Measurements from ENCODE around the gene SLC36A1. TPM values are rescaled to one million over a fixed set of nuclear protein-coding genes. Genes with fewer than 3 reads are reported as not detected.

The SLC36A1 gene
- total RNA-seq, 1 experiment from 2014 or later: 7.4 TPM

GRCh38 chr5:151492729-151493128, 45.3 kb downstream of the SLC36A1 start:
- no peaks in the 10 kb centered on the region for H3K9me2 ChIP-seq (ENCODE audit: insufficient read depth)
- H3K27ac ChIP-seq (ENCODE audit: low read depth, low read length): no peak overlapping the region
- H3K79me2 ChIP-seq (ENCODE audit: insufficient read depth, low read length): no peaks in the 10 kb centered on the region
- H3K36me3 ChIP-seq (ENCODE audit: control insufficient read depth in 1 of 2, insufficient read depth in 2 of 2, low read length in 2 of 2): no peaks in the 10 kb centered on the region
- H3K27me3 ChIP-seq (ENCODE audit: insufficient read depth, low read length): no peaks in the 10 kb centered on the region
- TF ChIP-seq JUND (IDR thresholded peaks at IDR 0.05) (peak; percentile 8; the same call in 1 of the 2 replicates), FOSL1 (IDR thresholded peaks at IDR 0.05; ENCODE audit: low read depth) (peak; percentile 56), SP1 (IDR thresholded peaks at IDR 0.05; ENCODE audit: low read depth) (peak; percentile 13; the same call in 1 of the 2 replicates), RAD21 (IDR thresholded peaks at IDR 0.05; ENCODE audit: low read depth) (no peak)
- H4K20me1 ChIP-seq (ENCODE audit: insufficient read depth): no peaks in the 10 kb centered on the region
- ChIA-PET CTCF (interaction anchor here (0.7 to 1.3 kb wide), 3 partner anchors 25 to 159 kb away, joined by 3 to 4 read pairs (median 3); partner anchors contain the start of gene SLC36A1), RAD21 (ENCODE audit: low non-redundant PET in 1 of 2, low total read pairs in 2 of 2, uncharacterized antibody in 2 of 2, unreplicated experiment in 2 of 2) (no interaction called here), POLR2A (no interaction called here)
- peak overlapping the region; percentile 8 for H3K4me2 ChIP-seq (ENCODE audit: low read length)
- peak; percentile 16 for DNase-seq (ENCODE audit: low read depth, low spot score)
- no peak overlapping the region for H2AFZ ChIP-seq (ENCODE audit: low read depth, low read length, poor library complexity, severe bottlenecking)
- intact Hi-C loops (cut with micrococcal nuclease): loop anchor here (5.0 to 10.0 kb wide), 2 partner anchors 178 to 855 kb away; no protein-coding TSS in a partner anchor
- peaks cover 0 to 10% of the 10 kb centered on the region in 2 experiments; a peak in 2 of 4 replicates for H3K4me1 ChIP-seq (ENCODE audit: control insufficient read depth in 1 of 2, insufficient read depth in 2 of 2, low read length in 2 of 2)
- H3K4me3 ChIP-seq (replicated peaks in 1 of 2; ENCODE audit: low read depth in 1 of 2, low read length in 2 of 2): no peak overlapping the region
- peak; percentile 87 for ATAC-seq
- no TSS peak for BruUV-seq (replicated peaks)
- H3K9ac ChIP-seq (ENCODE audit: low read length): no peak overlapping the region
- H3K9me3 ChIP-seq (ENCODE audit: control insufficient read depth in 1 of 2, insufficient read depth in 1 of 2, low read depth in 1 of 2, low read length in 2 of 2): no peaks in the 10 kb centered on the region

- no peak overlapping the region for H3K27ac ChIP-seq (ENCODE audit: low read depth, low read length)
- no peaks in the 10 kb centered on the region for H3K79me2 ChIP-seq (ENCODE audit: insufficient read depth, low read length)
- ChIA-PET POLR2A (no interaction called here), CTCF (no interaction called here), RAD21 (ENCODE audit: low non-redundant PET in 1 of 2, low total read pairs in 2 of 2, uncharacterized antibody in 2 of 2, unreplicated experiment in 2 of 2) (no interaction called here)
- no peak overlapping the region for H3K4me3 ChIP-seq (replicated peaks in 1 of 2; ENCODE audit: low read depth in 1 of 2, low read length in 2 of 2)
- H3K4me2 ChIP-seq (ENCODE audit: low read length): no peak overlapping the region
- H2AFZ ChIP-seq (ENCODE audit: low read depth, low read length, poor library complexity, severe bottlenecking): no peak overlapping the region
- intact Hi-C loops (cut with micrococcal nuclease): loop anchor here (5.0 to 10.0 kb wide), 2 partner anchors 179 to 854 kb away; no protein-coding TSS in a partner anchor
- peaks cover 0 to 10% of the 10 kb centered on the region in 2 experiments; a peak in 2 of 4 replicates for H3K4me1 ChIP-seq (ENCODE audit: control insufficient read depth in 1 of 2, insufficient read depth in 2 of 2, low read length in 2 of 2)
- H3K9me3 ChIP-seq (ENCODE audit: control insufficient read depth in 1 of 2, insufficient read depth in 1 of 2, low read depth in 1 of 2, low read length in 2 of 2): no peaks in the 10 kb centered on the region
- BruUV-seq (replicated peaks): no TSS peak
- no peaks in the 10 kb centered on the region for H3K9me2 ChIP-seq (ENCODE audit: insufficient read depth)
- TF ChIP-seq JUND (IDR thresholded peaks at IDR 0.05) (no peak), EGR1 (IDR thresholded peaks at IDR 0.05; ENCODE audit: low read depth) (no peak), ELF1 (IDR thresholded peaks at IDR 0.05; ENCODE audit: borderline replicate concordance, low read depth) (no peak), ATF3 (IDR thresholded peaks at IDR 0.05) (no peak), SP1 (IDR thresholded peaks at IDR 0.05; ENCODE audit: low read depth) (no peak), TCF7L2 (IDR thresholded peaks at IDR 0.05; ENCODE audit: borderline replicate concordance, extremely low read depth, insufficient read depth, insufficient read length) (no peak), CBX3 (IDR thresholded peaks at IDR 0.05; ENCODE audit: low read depth) (no peak), EZH2phosphoT487 (IDR thresholded peaks at IDR 0.05; ENCODE audit: borderline replicate concordance) (no peak), YY1 (IDR thresholded peaks at IDR 0.05; ENCODE audit: extremely low read depth, insufficient replicate concordance, low read depth, low read length) (no peak), SIN3A (IDR thresholded peaks at IDR 0.05; ENCODE audit: low read depth) (no peak), SRF (IDR thresholded peaks at IDR 0.05; ENCODE audit: low read depth) (no peak)
- ATAC-seq (no peak), DNase-seq (ENCODE audit: low read depth, low spot score) (no peak)
- H3K36me3 ChIP-seq (ENCODE audit: control insufficient read depth in 1 of 2, insufficient read depth in 2 of 2, low read length in 2 of 2): no peaks in the 10 kb centered on the region
- no peaks in the 10 kb centered on the region for H4K20me1 ChIP-seq (ENCODE audit: insufficient read depth)
- no peak overlapping the region for H3K9ac ChIP-seq (ENCODE audit: low read length)
- H3K27me3 ChIP-seq (ENCODE audit: insufficient read depth, low read length): no peaks in the 10 kb centered on the region
Observed at GRCh38 chr5:151493665-151494064, 46.3 kb downstream of the SLC36A1 start.

Measured in HCT116 (cell line).